IPS DF 4.7 (cell line): ENCODE results near the gene HLA-G.
"Not testable (repeated sequence)": the region's sequence is repeated elsewhere in the genome, so short reads cannot be mapped to it uniquely, and the experiment has no call there.

Source experiments
- DNase-seq: peaks from one replicate; pipeline ENCODE4 v3.0.0-alpha.2; 2013; ENCODE audit warnings: low spot score; ENCODE audit errors: extremely low read depth

The HLA-G gene

GRCh38 chr6:29870104-29870503 lies 42.5 kb downstream of the HLA-G start:
- DNase-seq: no peak

- no peak for DNase-seq
Observed at GRCh38 chr6:29872791-29873190, 45.2 kb downstream of the HLA-G start.

GRCh38 chr6:29875257-29875656 lies 47.6 kb downstream of the HLA-G start:
- DNase-seq: no peak

DNA sequence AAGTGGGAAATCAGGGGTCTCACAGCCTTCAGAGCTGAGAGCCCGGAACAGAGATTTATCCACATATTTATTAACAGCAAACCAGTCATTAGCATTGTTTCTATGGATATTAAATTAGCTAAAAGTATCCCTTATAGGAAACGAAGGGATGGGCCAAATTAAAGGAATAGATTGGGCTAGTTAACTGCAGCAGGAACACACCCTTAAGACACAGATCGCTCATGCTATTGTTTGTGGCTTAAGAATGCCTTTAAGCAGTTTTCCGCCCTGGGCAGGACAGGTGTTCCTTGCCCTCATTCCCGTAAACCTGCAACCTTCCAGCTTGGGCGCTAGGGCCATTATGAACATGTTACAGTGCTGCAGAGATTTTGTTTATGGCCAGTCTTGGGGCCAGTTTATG lies 48.1 kb downstream of the HLA-G start:
- DNase-seq: not testable (repeated sequence)
